Occipital lobe (tissue), 2 donors: Measurements from ENCODE around the gene KRTAP16-1. TPM values are rescaled to one million over a fixed set of nuclear protein-coding genes. Genes with fewer than 3 reads are reported as not detected.
"Not testable (repeated sequence)": the region's sequence is repeated elsewhere in the genome, so short reads cannot be mapped to it uniquely, and the experiment has no call there.

Experiments used
- DNase-seq: peaks from one replicate; lab custom pipeline; 2025; lab: John Stamatoyannopoulos, UW
- total RNA-seq: library from RNA; depleted of rRNA; stranded (reverse); fragments of >200 nt; gene quantifications from one replicate; pipeline ENCODE4 v1.2.3, GENCODE V29; 2014

KRTAP16-1 gene
- total RNA-seq, 1 donor from 2014 or later, result not detected

DNA sequence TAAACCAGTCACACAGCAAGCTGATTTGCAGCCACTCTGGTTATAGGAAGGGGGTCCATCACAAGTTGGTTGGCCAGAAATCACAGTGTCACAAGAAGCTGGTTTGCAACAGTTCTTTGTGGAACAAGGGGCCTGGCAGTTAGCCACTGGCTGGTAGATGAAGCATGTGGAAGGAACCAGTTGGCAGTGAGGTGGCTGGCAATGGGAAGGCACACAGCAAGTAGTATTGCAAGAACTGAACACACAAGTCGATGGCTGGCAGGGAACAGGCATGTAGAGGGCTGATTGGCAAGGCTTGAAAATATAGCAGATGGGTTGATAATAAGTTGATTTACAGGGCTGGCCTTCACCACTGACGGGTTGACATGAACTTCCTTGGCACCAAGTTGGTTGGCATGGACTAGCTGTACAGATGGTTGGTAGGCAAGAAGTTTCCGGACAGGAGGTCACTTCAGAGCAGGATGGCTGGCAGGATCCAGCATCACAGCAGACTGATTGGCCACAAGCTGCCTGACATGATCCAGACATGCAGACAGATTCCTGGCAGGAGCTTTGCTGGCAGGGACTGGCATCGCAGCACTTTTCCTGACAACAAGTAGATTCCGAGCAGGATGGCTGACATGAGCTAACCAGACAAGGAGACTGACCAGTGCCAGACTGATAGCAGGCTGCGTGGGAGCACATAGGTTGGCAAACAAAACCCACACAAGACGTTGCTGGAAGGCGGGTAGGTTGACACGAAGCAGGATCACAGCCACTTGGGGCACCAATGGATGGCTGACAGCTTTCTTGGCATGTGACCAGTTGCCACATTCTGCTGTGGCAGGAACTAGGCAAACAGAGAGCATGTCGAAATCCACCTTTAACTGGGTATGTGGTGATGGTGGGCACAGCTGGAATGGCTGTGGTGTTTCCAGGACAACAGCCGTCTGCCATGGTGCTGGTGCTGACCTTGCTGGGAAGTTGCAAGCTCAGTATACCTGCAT is 6.9 kb downstream of the KRTAP16-1 start, which contains the start of gene KRTAP29-1:
Gene KRTAP29-1 (minus strand): TSS at position 936 of the 986 bp plus-strand sequence. CDS start 0 bp downstream, at position 936.
- DNase-seq, result no peak

DNA sequence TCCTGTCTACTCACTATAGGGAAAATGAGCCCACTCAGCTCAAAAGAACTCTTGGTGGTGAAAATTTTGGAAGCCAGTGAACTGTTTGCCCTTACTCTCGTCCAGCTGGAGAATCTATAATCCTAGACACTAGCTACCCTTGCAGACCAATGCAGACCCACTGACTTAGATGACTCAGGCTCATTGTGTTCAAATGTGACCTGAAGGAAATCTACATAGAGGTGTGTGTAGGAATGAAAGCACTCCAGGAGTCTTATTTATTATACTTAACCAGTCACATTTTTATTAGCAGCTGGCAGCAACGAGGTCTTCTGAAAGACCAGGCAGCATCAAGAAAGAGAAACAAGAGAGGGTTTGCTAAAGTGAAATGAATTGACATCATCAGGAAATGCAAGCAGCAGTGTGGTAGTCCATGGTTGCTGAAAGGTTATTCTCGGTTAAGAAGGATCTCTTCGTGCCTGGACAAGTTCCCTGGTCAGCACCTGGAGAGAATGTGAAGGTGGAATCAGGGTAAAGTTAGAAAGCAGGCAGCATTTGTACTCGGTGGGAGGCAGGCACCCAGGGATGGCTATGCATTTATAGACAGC is 7.8 kb downstream of the KRTAP16-1 start:
- DNase-seq, result no peak

DNA sequence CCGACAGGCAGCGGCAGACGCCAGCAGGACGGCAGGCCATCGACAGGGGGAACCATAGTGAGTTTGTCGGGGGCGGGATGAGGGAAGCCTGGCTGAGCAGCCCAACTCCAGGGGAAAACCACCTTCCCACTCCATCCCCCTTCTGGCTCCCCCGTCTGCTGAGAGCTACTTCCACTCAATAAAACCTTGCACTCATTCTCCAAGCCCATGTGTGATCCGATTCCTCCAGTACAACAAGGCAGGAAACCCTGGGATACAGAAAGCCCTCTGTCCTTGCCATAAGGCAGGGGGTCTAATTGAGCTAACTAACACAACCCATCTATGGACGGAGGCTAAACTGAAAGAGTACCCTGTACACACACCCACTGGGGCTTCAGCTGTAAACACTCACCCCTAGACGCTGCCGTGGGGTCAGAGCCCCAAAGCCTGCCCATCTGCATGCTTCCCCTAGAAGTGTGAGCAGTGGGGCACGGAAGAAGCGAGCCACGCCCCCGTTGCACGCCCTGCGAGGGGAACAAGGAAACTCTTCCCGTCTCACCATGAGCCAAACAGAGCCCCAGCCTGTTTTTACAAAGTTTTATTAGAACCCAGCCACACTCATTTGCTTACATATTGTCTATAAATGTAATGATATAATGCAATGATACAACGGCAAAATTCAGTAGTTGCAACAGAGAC is 10.5 kb downstream of the KRTAP16-1 start:
- DNase-seq, result no peak

DNA sequence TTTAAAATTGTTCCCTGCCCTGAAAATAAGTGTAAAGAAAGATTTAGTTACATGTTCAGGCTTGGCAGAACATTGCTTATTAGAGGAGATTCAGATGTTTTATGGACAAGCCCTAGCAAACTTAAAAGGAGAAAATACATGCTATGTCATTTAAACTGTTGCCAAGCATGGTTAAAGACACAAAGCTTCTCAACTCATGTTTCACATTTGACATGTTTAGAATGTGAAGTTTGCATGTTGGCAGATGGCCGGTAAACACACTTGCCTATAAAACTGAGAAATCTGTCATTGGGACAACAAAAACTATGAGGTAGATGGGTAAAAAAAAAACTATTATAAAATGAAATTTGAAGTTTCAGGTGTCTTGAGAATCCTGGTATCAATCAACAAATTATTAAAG is 12.3 kb downstream of the KRTAP16-1 start:
- DNase-seq, result no peak

DNA sequence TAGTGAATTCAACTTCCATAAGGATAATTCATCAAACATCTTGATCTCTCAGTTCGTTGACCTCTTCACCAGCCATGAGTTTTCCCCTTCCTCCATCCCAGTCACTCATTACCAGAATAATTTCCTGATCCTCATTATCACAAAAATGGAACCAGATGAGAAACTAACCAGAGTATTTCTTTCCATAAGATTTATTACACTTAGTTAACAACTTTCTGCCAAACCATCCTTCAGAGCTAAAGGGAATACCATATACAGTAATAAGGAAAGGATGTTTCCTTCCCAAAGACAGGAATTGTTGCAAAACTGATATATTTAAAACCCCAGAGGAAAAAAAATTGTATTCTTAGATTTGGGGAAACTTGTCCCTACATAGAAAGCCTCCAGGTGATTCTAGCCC is 15.1 kb downstream of the KRTAP16-1 start:
- no peak for DNase-seq

DNA sequence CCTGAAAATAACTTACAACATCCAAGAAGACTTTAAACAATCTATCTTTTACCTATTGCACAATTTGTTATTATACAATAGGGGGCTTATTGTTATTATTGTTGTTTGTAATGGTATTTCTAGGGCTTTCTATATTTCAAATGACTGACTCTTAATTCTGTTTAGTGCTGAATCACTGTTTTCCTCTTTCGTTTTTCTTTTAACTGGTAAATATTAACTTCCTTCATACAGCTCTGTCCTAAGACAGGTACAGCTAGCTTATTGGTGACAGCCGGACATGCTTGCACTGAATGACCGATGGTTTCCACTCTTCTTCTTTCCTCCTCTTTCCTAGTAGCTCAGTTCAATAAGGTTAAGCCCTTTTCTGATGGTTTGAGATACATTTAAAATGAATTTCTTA is 22.1 kb downstream of the KRTAP16-1 start:
- no peak for DNase-seq

DNA sequence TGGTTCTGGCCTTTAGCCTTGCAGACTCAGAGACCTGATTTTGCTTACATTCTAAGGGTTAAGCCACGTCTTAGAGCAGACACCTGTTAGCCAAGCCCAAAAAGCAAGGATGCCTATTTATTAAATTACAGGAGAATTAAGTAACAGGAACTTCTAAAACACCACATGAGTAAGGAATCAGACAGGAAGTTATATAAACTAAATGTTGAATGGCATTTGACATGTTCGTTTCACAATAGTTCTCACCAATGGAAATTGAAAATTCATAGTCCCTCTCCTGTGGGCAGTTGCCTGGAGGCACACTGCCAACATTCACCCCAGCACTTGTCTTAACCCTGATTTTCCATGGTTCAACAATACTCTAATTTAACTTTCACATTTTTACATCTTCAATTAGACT is 24.6 kb downstream of the KRTAP16-1 start:
- no peak for DNase-seq

DNA sequence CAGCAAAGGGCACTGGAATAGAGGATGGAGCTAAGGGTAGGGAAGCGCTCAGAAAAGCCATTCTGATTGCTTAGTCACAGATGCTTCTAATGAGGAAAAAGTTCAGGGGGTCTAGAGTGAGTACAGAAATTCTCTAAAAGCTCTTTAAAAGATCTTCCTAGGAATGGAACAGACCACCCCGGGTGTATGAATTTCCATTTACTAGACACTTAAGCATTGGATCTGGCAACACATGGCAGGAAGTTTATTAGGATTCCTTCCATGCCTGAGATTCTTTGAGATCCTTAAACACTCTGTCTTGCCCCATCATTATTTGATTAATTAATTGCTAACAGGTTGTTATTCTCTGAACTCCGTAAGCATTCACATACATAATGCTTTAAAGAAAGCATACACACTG is 25.1 kb downstream of the KRTAP16-1 start:
- DNase-seq, result no peak

DNA sequence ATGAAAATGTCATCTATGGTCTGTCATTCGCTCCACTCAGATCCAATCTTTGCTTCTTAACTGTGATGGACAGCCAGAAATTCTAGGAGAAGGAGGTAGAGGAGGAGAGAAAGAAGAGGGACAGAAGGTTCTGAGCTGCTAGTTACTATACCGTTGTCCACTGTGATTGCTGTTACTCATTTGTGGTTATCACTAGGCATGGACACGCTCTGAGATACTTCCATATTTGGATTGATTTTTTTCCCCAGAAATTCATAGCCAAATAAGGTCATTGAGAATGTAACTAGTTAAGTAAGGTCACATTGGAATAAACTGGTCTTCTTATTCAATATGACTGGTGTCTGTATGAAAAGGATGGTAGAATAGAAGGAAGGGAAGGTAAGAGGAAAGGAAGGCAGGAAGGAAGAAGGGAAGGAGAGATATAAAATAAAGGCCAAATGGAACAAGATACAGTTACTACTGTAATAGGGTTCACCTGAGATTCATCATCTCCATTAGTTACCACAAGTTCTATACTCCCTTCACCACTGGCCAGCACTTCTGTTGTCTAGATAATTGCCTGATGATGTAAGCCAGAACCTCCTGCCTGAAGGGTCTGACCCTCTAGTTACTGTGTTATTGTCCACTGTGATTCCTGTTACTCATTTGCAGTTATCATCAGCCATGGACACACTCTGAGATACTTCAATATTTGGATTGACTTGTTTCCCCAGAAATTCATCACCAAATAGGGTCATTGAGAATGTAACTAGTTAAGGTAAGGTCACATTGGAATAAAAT is 30.7 kb downstream of the KRTAP16-1 start:
- DNase-seq, result no peak

DNA sequence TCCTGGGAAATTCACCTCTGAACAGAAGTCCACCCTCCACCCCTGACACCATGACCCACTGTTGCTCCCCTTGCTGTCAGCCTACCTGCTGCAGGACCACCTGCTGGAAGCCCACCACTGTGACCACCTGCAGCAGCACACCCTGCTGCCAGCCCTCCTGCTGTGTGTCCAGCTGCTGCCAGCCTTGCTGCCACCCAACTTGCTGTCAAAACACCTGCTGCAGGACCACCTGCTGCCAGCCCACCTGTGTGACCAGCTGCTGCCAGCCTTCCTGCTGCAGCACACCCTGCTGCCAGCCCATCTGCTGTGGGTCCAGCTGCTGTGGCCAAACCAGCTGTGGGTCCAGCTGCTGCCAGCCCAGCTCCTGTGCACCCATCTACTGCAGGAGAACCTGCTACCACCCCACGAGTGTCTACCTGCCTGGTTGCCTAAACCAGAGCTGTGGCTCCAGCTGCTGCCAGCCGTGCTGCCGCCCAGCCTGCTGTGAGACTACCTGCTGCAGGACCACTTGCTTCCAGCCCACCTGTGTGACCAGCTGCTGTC is 33.4 kb downstream of the KRTAP16-1 start, which contains the start of gene KRTAP9-7:
Gene KRTAP9-7 (plus strand): TSS at position 51 of the 543 bp plus-strand sequence. CDS start 0 bp downstream, at position 51.
- not testable (repeated sequence) for DNase-seq

DNA sequence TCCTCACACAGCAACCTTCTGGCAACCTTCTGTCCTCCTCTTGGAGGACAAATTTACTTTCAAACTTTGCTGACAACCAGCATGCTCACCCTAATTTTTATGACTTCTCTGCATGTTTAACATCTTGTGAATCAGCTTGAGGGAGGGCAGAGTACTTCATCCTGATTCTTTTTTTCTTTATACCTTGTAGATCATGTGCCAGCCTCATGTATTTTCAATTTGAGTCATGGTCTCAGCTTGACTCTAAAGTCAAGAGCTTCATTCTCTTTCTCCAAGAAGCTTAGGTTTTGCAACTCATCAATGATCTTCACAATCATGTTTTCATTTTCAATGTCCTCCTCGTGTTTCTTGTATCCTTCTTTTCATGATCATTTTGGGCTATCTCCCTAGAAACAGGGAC is 37.3 kb downstream of the KRTAP16-1 start:
- DNase-seq, result no peak

DNA sequence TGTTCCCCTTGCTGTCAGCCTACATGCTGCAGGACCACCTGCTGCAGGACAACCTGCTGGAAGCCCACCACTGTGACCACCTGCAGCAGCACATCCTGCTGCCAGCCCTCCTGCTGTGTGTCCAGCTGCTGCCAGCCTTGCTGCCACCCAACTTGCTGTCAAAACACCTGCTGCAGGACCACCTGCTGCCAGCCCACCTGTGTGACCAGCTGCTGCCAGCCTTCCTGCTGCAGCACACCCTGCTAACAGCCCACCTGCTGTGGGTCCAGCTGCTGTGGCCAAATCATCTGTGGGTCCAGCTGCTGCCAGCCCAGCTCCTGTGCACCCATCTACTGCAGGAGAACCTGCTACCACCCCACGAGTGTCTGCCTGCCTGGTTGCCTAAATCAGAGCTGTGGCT is 37.8 kb downstream of the KRTAP16-1 start:
- not testable (repeated sequence) for DNase-seq

DNA sequence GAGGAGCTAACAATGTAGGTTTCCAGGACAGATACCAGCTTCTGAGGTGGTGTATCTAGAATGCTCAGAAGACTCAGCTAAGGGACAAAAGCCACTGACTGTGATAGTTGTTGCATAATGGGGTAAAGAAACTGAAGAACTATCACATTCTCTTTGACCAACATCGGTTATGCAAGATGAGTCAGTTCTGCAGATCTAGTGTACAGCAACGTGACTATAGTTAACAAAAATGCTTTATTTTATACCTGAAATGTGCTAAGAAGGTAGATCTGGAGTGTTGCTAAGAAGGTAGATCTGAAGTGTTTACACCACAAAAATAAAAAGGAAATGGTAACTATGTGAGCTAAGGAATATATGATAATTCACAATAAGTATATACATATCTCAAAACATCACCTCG is 41.4 kb downstream of the KRTAP16-1 start:
- no peak for DNase-seq

DNA sequence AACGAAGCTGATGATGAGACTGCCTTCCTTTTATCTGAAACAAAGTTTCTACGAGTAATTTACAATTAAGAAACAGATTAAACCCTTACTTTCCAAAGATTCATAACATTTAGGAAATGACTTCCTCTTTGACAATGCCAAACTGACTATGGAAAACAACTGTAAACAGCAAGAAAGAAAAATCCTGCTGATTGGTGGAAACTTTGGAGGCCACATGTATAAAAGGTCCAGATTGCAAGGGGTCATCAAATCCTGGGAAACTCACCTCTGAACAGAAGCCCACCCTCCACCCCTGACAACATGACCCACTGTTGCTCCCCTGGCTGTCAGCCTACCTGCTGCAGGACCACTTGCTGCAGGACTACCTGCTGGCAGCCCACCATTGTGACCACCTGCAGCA is 44.0 kb downstream of the KRTAP16-1 start, which contains the start of gene KRTAP9-6:
Gene KRTAP9-6 (plus strand): TSS at position 301 of the 400 bp plus-strand sequence. CDS start 0 bp downstream, at position 301.
- DNase-seq, result no peak

DNA sequence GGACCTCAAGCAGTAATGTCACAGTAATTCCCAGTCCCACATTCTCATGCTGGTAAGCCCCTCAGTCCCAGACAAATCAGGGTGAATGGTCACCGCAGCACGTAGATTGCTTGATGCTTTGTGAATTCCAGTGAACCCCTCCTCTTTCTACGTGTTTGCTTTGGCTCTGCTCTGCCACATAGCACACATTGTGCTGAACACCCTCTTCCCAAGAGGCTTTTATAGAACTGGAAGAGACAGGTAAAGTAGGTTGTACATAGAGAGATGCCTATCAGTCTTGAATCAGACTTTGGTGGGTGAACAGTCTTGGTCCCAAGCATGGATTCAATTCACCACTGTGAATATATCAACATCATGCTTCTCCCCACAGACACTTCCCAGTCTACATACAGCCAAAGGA is 44.5 kb downstream of the KRTAP16-1 start:
- no peak for DNase-seq

DNA sequence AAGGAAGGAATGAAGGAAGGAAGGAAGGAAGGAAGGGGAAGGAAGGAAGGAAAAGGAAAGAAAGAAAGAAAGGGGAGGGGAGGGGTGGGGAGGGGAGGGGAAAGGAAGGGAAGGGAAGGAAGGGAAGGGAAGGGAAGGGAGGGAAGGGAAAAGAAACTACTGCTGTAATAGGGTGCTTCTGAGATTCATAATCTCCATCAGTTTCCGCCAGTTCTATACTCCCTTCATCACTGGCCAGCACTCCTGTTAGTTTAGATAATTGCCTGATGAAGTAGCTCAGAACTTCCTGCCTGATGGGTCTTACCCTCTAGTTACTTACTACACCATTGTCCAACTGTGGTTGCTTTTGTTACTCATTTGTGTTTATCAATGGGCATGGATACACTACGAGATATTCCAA is 45.9 kb downstream of the KRTAP16-1 start:
- DNase-seq, result no peak

DNA sequence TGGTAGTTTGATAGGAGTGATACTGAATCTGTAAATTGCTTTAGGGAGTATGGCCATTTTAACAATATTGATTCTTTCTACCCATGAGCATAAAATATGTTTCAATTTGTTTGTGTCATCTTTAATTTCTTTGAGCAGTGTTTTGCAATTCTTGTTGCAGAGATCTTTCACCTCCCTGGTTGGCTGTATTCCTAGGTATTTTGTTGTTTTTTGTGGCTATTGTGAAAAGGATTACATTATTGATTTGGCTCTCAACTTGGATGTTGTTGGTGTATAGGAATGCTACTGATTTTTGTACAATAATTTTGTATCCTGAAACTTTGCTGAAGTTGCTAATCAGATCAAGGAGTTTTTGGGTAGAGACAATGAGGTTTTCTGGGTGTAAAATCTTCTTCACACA is 50.7 kb downstream of the KRTAP16-1 start:
- DNase-seq, result no peak
